ENCODE measurements around the gene SFT2D1.

DNA sequence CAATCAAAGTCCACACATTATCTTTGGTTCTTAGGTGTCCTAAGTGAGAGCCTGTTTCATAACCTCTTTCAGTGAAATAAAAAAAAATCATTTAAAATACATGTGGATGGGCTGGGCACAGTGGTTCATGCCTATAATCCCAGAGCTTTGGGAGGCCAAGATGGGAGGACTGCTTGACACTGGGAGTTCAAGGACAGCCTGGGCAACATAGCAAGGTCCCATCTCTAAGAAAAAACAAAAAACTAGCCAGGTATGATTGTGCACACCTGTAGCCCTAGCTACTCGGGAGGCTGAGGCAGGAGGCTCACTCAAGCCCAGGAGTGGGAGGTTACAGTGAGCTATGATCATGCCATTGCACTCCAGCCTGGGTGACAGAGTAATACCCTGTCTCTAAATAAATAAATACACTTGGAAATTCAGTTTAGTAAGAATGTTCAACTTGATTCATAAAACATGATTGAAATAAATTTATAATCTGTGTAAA is 36.8 kb upstream of the SFT2D1 start:
- TF ChIP-seq POLR2A (IDR thresholded peaks at IDR 0.05; ENCODE audit: low read depth, low read length) (no peak), POLR2AphosphoS5 (IDR thresholded peaks at IDR 0.05; ENCODE audit: low read depth, low read length) (no peak), TAF1 (IDR thresholded peaks at IDR 0.05; ENCODE audit: low read depth, low read length) (no peak)
